HL-60 (cell line): ENCODE measurements around the gene ABLIM1.

ENCODE experiments used
- POLR2AphosphoS5 ChIP-seq: IDR thresholded peaks from 2 replicates; pipeline ENCODE4 v1.6.1; 2012; ENCODE audit warnings: low read depth
- TF ChIP-seq, protein P1 (sequence below): IDR thresholded peaks from one replicate; pipeline ENCODE4 v1.5.1; 2011; ENCODE audit warnings: low read length, control low read depth, inconsistent platforms; ENCODE audit not compliant: insufficient read depth
- TF ChIP-seq, protein P2 (sequence below): IDR thresholded peaks from 2 replicates; pipeline ENCODE4 v1.6.1; 2012; ENCODE audit warnings: low read depth; ENCODE audit not compliant: insufficient replicate concordance

DNA sequence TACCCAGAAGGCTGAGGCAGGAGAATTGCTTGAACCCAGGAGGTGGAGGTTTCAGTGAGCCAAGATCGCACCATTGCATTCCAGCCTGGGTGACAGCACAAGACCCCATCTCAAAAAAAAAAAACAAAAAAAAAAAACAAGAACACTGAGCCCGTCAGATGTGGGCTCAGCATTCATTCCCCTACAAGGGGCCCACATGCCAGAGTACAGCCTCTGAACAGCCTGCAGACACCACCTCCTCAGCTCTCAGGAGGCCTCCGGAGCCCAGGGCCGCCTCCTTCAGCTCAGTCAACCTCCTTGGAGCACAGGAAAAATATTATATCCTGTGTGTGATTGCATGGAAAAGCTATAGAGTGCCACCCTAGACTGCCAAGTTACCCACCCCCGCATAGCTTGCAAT, 112.3 kb downstream of the ABLIM1 start:
- TF ChIP-seq, protein P1, sequence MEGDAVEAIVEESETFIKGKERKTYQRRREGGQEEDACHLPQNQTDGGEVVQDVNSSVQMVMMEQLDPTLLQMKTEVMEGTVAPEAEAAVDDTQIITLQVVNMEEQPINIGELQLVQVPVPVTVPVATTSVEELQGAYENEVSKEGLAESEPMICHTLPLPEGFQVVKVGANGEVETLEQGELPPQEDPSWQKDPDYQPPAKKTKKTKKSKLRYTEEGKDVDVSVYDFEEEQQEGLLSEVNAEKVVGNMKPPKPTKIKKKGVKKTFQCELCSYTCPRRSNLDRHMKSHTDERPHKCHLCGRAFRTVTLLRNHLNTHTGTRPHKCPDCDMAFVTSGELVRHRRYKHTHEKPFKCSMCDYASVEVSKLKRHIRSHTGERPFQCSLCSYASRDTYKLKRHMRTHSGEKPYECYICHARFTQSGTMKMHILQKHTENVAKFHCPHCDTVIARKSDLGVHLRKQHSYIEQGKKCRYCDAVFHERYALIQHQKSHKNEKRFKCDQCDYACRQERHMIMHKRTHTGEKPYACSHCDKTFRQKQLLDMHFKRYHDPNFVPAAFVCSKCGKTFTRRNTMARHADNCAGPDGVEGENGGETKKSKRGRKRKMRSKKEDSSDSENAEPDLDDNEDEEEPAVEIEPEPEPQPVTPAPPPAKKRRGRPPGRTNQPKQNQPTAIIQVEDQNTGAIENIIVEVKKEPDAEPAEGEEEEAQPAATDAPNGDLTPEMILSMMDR, result no peak
- TF ChIP-seq, protein P2, sequence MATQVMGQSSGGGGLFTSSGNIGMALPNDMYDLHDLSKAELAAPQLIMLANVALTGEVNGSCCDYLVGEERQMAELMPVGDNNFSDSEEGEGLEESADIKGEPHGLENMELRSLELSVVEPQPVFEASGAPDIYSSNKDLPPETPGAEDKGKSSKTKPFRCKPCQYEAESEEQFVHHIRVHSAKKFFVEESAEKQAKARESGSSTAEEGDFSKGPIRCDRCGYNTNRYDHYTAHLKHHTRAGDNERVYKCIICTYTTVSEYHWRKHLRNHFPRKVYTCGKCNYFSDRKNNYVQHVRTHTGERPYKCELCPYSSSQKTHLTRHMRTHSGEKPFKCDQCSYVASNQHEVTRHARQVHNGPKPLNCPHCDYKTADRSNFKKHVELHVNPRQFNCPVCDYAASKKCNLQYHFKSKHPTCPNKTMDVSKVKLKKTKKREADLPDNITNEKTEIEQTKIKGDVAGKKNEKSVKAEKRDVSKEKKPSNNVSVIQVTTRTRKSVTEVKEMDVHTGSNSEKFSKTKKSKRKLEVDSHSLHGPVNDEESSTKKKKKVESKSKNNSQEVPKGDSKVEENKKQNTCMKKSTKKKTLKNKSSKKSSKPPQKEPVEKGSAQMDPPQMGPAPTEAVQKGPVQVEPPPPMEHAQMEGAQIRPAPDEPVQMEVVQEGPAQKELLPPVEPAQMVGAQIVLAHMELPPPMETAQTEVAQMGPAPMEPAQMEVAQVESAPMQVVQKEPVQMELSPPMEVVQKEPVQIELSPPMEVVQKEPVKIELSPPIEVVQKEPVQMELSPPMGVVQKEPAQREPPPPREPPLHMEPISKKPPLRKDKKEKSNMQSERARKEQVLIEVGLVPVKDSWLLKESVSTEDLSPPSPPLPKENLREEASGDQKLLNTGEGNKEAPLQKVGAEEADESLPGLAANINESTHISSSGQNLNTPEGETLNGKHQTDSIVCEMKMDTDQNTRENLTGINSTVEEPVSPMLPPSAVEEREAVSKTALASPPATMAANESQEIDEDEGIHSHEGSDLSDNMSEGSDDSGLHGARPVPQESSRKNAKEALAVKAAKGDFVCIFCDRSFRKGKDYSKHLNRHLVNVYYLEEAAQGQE, result no peak
- no peak for TF ChIP-seq POLR2AphosphoS5
